ENCODE measurements around the gene NANS. TPM values are rescaled to one million over a fixed set of nuclear protein-coding genes. Genes with fewer than 3 reads are reported as not detected.
"Not testable (repeated sequence)": the region's sequence is repeated elsewhere in the genome, so short reads cannot be mapped to it uniquely, and the experiment has no call there.

The NANS gene
- total RNA-seq, 1 donor from 2014 or later: 73.6 TPM

DNA sequence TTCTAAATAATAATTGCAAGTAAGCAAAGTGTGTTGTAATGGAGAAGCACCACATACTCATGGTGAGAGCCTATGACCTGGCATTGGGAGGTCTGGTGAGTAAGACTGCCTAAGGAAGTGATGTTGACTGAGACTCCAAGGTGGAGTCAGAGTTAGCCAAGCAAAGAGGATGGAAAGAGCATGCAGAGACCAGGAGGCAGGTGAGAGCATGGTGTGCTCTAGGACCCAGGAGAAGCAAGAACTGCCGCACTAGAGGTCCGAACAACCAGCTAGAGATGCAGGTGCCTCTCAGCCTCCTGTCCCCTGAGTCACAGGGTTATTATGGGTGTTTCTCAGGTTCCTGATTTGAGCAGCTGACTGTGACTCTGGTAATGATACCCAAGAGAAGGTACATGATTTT is 46.1 kb upstream of the NANS start:
- TF ChIP-seq, protein P1, sequence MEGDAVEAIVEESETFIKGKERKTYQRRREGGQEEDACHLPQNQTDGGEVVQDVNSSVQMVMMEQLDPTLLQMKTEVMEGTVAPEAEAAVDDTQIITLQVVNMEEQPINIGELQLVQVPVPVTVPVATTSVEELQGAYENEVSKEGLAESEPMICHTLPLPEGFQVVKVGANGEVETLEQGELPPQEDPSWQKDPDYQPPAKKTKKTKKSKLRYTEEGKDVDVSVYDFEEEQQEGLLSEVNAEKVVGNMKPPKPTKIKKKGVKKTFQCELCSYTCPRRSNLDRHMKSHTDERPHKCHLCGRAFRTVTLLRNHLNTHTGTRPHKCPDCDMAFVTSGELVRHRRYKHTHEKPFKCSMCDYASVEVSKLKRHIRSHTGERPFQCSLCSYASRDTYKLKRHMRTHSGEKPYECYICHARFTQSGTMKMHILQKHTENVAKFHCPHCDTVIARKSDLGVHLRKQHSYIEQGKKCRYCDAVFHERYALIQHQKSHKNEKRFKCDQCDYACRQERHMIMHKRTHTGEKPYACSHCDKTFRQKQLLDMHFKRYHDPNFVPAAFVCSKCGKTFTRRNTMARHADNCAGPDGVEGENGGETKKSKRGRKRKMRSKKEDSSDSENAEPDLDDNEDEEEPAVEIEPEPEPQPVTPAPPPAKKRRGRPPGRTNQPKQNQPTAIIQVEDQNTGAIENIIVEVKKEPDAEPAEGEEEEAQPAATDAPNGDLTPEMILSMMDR (IDR thresholded peaks at IDR 0.05; ENCODE audit: insufficient read depth, low read length, poor library complexity, severe bottlenecking): no peak
- peaks cover 1% of the 10 kb centered on the region for H3K36me3 ChIP-seq (ENCODE audit: control insufficient read depth, insufficient read depth, low read length)
- no peaks in the 10 kb centered on the region for H3K27me3 ChIP-seq (ENCODE audit: control insufficient read depth, insufficient read depth, low read length)
- peak; percentile 91 for DNase-seq (ENCODE audit: low read depth)
- H3K4me3 ChIP-seq (ENCODE audit: low read depth, low read length): no peak overlapping the region

DNA sequence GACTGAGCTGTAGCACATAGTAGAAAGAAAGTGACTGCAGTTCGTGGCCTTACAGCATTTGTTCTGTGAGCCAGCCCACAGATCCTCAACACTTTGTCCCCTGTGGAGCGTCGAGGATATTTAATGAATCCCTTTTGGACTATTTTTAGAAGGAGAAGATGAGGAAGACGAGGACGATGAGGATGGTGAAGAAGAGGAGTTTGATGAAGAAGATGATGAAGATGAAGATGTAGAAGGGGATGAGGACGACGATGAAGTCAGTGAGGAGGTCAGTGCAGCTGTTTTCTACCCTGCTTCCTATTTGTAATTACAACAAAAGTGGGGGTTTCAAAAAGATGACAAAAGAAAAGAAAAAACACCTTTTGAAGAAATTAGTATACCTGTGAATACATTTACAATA is 45.4 kb upstream of the NANS start:
- Histone ChIP-seq H3K36me3 (ENCODE audit: control insufficient read depth, insufficient read depth, low read length) (peaks cover 1% of the 10 kb centered on the region), H3K4me3 (ENCODE audit: low read depth, low read length) (no peak overlapping the region), H3K27me3 (ENCODE audit: control insufficient read depth, insufficient read depth, low read length) (no peaks in the 10 kb centered on the region)
- TF ChIP-seq, protein P1 (IDR thresholded peaks at IDR 0.05; ENCODE audit: insufficient read depth, low read length, poor library complexity, severe bottlenecking): no peak
- DNase-seq (ENCODE audit: low read depth): no peak

DNA sequence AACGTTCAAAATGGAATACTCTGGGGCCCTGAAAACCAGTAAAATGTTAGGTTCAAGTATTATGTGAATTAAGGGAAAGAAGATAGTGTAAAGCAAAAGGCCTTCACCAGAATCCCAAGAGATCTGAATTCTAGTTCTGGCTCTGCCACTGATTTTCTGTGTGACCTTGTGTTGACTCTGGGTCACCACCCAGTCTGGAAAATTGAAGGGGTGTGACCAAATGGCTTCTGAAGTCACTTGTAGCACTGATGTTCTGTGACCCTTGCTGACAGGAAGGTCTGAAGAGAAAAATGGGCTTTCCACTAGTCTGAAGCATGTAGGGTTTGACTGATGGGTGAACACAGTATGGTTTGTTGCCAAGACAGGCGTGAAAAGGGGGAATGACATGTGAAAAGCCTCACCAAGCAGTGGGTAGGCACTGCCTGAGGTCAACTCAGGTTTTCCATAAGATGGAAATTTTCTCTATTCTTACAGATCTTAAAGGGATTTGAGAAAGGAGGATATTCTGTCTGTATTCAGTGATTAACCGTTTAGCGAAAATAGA is 40.3 kb upstream of the NANS start:
- H3K36me3 ChIP-seq (ENCODE audit: control insufficient read depth, insufficient read depth, low read length): peaks cover 4% of the 10 kb centered on the region
- no peaks in the 10 kb centered on the region for H3K27me3 ChIP-seq (ENCODE audit: control insufficient read depth, insufficient read depth, low read length)
- no peak for DNase-seq (ENCODE audit: low read depth)
- TF ChIP-seq, protein P1 (IDR thresholded peaks at IDR 0.05; ENCODE audit: insufficient read depth, low read length, poor library complexity, severe bottlenecking): no peak
- H3K4me3 ChIP-seq (ENCODE audit: low read depth, low read length): no peak overlapping the region

DNA sequence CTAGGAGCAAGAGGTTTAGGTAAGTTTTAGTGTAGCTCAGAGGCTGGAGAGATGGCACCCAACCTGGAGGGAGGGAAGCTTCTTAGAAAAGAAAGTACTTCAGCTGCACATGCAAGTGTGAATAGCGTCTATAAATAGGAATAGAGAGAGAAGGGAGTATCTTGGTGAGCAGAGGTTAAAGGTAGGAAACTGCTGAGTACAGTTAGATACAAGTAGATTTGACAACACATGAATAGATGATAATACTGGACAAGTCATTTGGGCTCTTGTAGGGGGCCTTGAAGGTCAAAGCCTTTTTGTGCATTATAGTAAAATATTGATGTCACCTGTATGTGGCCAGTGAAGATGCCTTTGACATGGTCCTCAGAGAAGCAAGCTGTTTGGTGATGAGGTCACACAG is 39.2 kb upstream of the NANS start:
- TF ChIP-seq, protein P1 (IDR thresholded peaks at IDR 0.05; ENCODE audit: insufficient read depth, low read length, poor library complexity, severe bottlenecking): no peak
- Histone ChIP-seq H3K36me3 (ENCODE audit: control insufficient read depth, insufficient read depth, low read length) (peaks cover 4% of the 10 kb centered on the region), H3K4me3 (ENCODE audit: low read depth, low read length) (no peak overlapping the region), H3K27me3 (ENCODE audit: control insufficient read depth, insufficient read depth, low read length) (no peaks in the 10 kb centered on the region)
- no peak for DNase-seq (ENCODE audit: low read depth)

DNA sequence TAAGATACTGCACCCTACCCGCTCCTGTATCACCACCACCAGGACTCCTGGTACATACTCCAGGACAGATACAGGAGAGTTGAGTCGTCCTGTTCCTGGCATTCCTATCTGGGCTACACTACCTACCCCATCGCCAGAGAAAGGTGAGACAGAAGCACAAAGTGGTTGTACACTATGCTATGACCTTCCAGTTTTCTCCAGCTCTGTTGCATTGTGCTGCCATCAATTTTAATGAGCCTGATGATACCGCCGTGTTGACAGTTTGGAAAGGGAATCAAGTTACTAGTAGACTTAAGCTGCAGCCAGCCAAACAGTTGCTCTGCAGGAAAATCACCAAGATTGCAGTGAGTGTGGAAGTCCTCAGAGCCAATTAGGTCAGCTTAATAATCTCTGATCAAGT is 38.2 kb upstream of the NANS start:
- peaks cover 4% of the 10 kb centered on the region for H3K36me3 ChIP-seq (ENCODE audit: control insufficient read depth, insufficient read depth, low read length)
- TF ChIP-seq, protein P1 (IDR thresholded peaks at IDR 0.05; ENCODE audit: insufficient read depth, low read length, poor library complexity, severe bottlenecking): no peak
- H3K4me3 ChIP-seq (ENCODE audit: low read depth, low read length): no peak overlapping the region
- no peak for DNase-seq (ENCODE audit: low read depth)
- H3K27me3 ChIP-seq (ENCODE audit: control insufficient read depth, insufficient read depth, low read length): no peaks in the 10 kb centered on the region

DNA sequence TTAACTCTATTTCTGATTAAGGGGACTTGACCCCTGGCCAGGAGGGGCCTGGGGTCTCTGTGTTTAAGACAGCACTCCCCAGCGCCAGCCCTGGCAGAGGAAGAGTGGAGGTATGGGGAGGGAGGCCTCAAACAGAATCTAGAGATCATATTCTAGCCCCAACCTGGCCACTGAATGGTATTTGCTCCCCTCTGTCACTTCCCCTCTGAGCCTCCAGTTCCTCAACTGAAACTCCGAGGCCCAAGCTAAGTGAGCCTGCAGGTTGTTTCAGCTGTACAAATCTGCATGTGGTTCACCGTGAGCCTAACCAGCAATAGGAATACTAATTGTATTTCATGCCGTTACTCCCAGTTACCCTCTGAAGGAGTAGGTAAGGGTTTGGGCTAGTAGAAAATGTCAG is 37.4 kb upstream of the NANS start:
- Histone ChIP-seq H3K36me3 (ENCODE audit: control insufficient read depth, insufficient read depth, low read length) (peaks cover 4% of the 10 kb centered on the region), H3K4me3 (ENCODE audit: low read depth, low read length) (no peak overlapping the region), H3K27me3 (ENCODE audit: control insufficient read depth, insufficient read depth, low read length) (no peaks in the 10 kb centered on the region)
- no peak for DNase-seq (ENCODE audit: low read depth)
- TF ChIP-seq, protein P1 (IDR thresholded peaks at IDR 0.05; ENCODE audit: insufficient read depth, low read length, poor library complexity, severe bottlenecking): no peak

DNA sequence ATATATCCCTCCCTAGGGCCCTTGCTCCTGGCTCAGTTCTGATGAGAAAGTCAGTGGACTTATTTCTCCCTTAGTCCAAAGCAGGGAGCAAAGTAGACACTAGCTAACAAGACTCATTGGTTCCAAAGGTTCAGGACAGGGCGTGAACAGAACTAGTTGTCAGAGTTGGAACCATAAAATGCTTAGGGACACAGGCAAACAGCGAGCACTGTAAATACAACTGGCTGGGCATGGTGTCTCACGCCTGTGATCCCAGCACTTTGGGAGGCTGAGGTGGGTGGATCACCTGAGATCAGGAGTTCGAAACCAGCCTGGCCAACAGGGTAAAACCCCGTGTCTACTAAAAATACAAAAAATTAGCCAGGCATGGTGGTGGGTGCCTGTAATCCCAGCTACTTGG is 36.7 kb upstream of the NANS start:
- not testable (repeated sequence) for DNase-seq (ENCODE audit: low read depth); H3K27me3 ChIP-seq (ENCODE audit: control insufficient read depth, insufficient read depth, low read length); H3K36me3 ChIP-seq (ENCODE audit: control insufficient read depth, insufficient read depth, low read length); H3K4me3 ChIP-seq (ENCODE audit: low read depth, low read length)
